RWPE2 (cell line): Measurements from ENCODE around the gene NYAP2.

Source experiments
- ATAC-seq: fragments of 200-7000 bp; cut with Tn5 transposase; 3 replicates; pipeline ENCODE4 v1.9.1; 2021; ENCODE audit warnings: low read depth
- DNase-seq: peaks from one replicate; pipeline ENCODE4 v3.0.0-alpha.2; 2020; ENCODE audit warnings: low spot score
- H3K27ac ChIP-seq: fragments of 450-650 bp; 2 replicates; pipeline ENCODE4 v1.5.1; 2017; ENCODE audit warnings: mild to moderate bottlenecking; ENCODE audit not compliant: poor library complexity, severe bottlenecking
- H3K27me3 ChIP-seq: fragments of 250-450 bp; sonication (Bioruptor Pico); 2 replicates; pipeline ENCODE4 v1.5.1; 2021; ENCODE audit warnings: mild to moderate bottlenecking, moderate library complexity; ENCODE audit not compliant: insufficient read depth, poor library complexity, severe bottlenecking
- H3K36me3 ChIP-seq: fragments of 250-450 bp; sonication (Bioruptor Pico); 2 replicates; pipeline ENCODE4 v1.5.1; 2020; ENCODE audit warnings: low read depth, mild to moderate bottlenecking, moderate library complexity
- H3K4me1 ChIP-seq: fragments of 250-450 bp; sonication (Bioruptor Pico); 2 replicates; pipeline ENCODE4 v1.5.1; 2021; ENCODE audit warnings: mild to moderate bottlenecking, moderate library complexity; ENCODE audit not compliant: insufficient read depth, poor library complexity, severe bottlenecking
- H3K4me3 ChIP-seq: fragments of 250-450 bp; sonication (Bioruptor Pico); 2 replicates; pipeline ENCODE4 v1.5.1; 2021; ENCODE audit warnings: mild to moderate bottlenecking, moderate library complexity; ENCODE audit not compliant: severe bottlenecking
- H3K9me3 ChIP-seq: fragments of 250-450 bp; sonication (Bioruptor Pico); 2 replicates; pipeline ENCODE4 v1.5.1; 2021; ENCODE audit warnings: mild to moderate bottlenecking, moderate library complexity; ENCODE audit not compliant: severe bottlenecking
- CTCF ChIP-seq: fragments of 450-650 bp; IDR thresholded peaks from one replicate; pipeline ENCODE4 v1.5.1; 2017; ENCODE audit warnings: mild to moderate bottlenecking, moderate library complexity; ENCODE audit not compliant: poor library complexity, severe bottlenecking

Gene NYAP2

GRCh38 chr2:225399504-225399903 lies at the start of gene NYAP2:
Gene NYAP2, plus strand, starts transcription at chr2:225399710. Its CDS starts 9,171 bp downstream, at chr2:225408881.
- no peak within 1 kb of the TSS for H3K4me3 ChIP-seq
- no peaks in the 10 kb centered on the region for H3K9me3 ChIP-seq
- no peak for DNase-seq
- H3K4me1 ChIP-seq = no peaks in the 10 kb centered on the region
- no peak for ATAC-seq
- H3K27ac ChIP-seq = no peak within 1 kb of the TSS
- H3K27me3 ChIP-seq = peaks cover 5% of the 10 kb centered on the region
- no peak for TF ChIP-seq CTCF
- H3K36me3 ChIP-seq = no peaks in the 10 kb centered on the region

- DNase-seq = no peak
Measured at GRCh38 chr2:225353579-225354085, 45.9 kb upstream of the NYAP2 start.

GRCh38 chr2:225354281-225354774 lies 45.2 kb upstream of the NYAP2 start:
- H3K36me3 ChIP-seq = no peaks in the 10 kb centered on the region
- H3K4me1 ChIP-seq = no peaks in the 10 kb centered on the region
- no peak overlapping the region for H3K4me3 ChIP-seq
- no peak overlapping the region for H3K27ac ChIP-seq
- H3K9me3 ChIP-seq = no peaks in the 10 kb centered on the region
- no peak for DNase-seq
- peaks cover 15% of the 10 kb centered on the region for H3K27me3 ChIP-seq
- ATAC-seq = peak; percentile 36; the same call in 1 of the 3 replicates
- TF ChIP-seq CTCF = no peak

More at GRCh38 chr2:225353579-225354085, 45.9 kb upstream of the NYAP2 start:
- no peak overlapping the region for H3K27ac ChIP-seq
- no peaks in the 10 kb centered on the region for H3K9me3 ChIP-seq
- no peak overlapping the region for H3K4me3 ChIP-seq
- peaks cover 18% of the 10 kb centered on the region for H3K27me3 ChIP-seq
- H3K4me1 ChIP-seq = no peaks in the 10 kb centered on the region
- H3K36me3 ChIP-seq = no peaks in the 10 kb centered on the region
- ATAC-seq = no peak
- TF ChIP-seq CTCF = no peak

- Histone ChIP-seq H3K4me1 (no peaks in the 10 kb centered on the region), H3K27me3 (peaks cover 12% of the 10 kb centered on the region), H3K27ac (no peak overlapping the region), H3K4me3 (no peak overlapping the region), H3K9me3 (no peaks in the 10 kb centered on the region), H3K36me3 (no peaks in the 10 kb centered on the region)
- no peak for TF ChIP-seq CTCF
- no peak for ATAC-seq
- no peak for DNase-seq
Measured at GRCh38 chr2:225355788-225356187, 43.7 kb upstream of the NYAP2 start.

- Histone ChIP-seq H3K4me3 (no peak overlapping the region), H3K36me3 (no peaks in the 10 kb centered on the region), H3K9me3 (no peaks in the 10 kb centered on the region), H3K27ac (no peak overlapping the region), H3K27me3 (peaks cover 7% of the 10 kb centered on the region), H3K4me1 (no peaks in the 10 kb centered on the region)
- DNase-seq (no peak), ATAC-seq (no peak)
- TF ChIP-seq CTCF = no peak
Measured at GRCh38 chr2:225366731-225367130, 32.8 kb upstream of the NYAP2 start.
